ENCODE results near the gene GCNT2.

The GCNT2 gene

GRCh38 chr6:10531503-10531902 lies 10.4 kb downstream of the GCNT2 start:
- Histone ChIP-seq H3K4me2 (ENCODE audit: low read length) (no peak overlapping the region), H3K4me3 (ENCODE audit: low read depth, low read length) (no peak overlapping the region), H3K4me1 (no peaks in the 10 kb centered on the region), H3K36me3 (ENCODE audit: control insufficient read depth, insufficient read depth, low read length) (no peaks in the 10 kb centered on the region), H2AFZ (no peak overlapping the region), H3K27me3 (ENCODE audit: control insufficient read depth, insufficient read depth, low read length) (no peaks in the 10 kb centered on the region), H3K9ac (no peak overlapping the region), H3K9me3 (ENCODE audit: control insufficient read depth, low read length) (no peaks in the 10 kb centered on the region), H3K79me2 (no peaks in the 10 kb centered on the region), H3K27ac (no peak overlapping the region)
- TF ChIP-seq CTCF (IDR thresholded peaks at IDR 0.05): no peak

- Histone ChIP-seq H2AFZ (no peak overlapping the region), H3K9me3 (ENCODE audit: control insufficient read depth, low read length) (no peaks in the 10 kb centered on the region), H3K4me3 (ENCODE audit: low read depth, low read length) (no peak overlapping the region), H3K9ac (no peak overlapping the region), H3K4me1 (no peaks in the 10 kb centered on the region), H3K79me2 (no peaks in the 10 kb centered on the region), H3K27ac (no peak overlapping the region), H3K36me3 (ENCODE audit: control insufficient read depth, insufficient read depth, low read length) (no peaks in the 10 kb centered on the region), H3K27me3 (ENCODE audit: control insufficient read depth, insufficient read depth, low read length) (no peaks in the 10 kb centered on the region), H3K4me2 (ENCODE audit: low read length) (no peak overlapping the region)
- TF ChIP-seq CTCF (IDR thresholded peaks at IDR 0.05): no peak
Observed at GRCh38 chr6:10531942-10532341, 10.8 kb downstream of the GCNT2 start.

- Histone ChIP-seq H3K4me3 (ENCODE audit: low read depth, low read length) (no peak overlapping the region), H3K4me1 (no peaks in the 10 kb centered on the region)
Observed at GRCh38 chr6:10532392-10532791, 11.2 kb downstream of the GCNT2 start.

GRCh38 chr6:10534419-10534762 lies 13.2 kb downstream of the GCNT2 start:
- TF ChIP-seq CTCF (IDR thresholded peaks at IDR 0.05): no peak
- Histone ChIP-seq H3K27me3 (ENCODE audit: control insufficient read depth, insufficient read depth, low read length) (no peaks in the 10 kb centered on the region), H3K27ac (no peak overlapping the region)

More at GRCh38 chr6:10532392-10532791, 11.2 kb downstream of the GCNT2 start:
- Histone ChIP-seq H3K27me3 (ENCODE audit: control insufficient read depth, insufficient read depth, low read length) (no peaks in the 10 kb centered on the region), H3K79me2 (no peaks in the 10 kb centered on the region), H2AFZ (no peak overlapping the region), H3K36me3 (ENCODE audit: control insufficient read depth, insufficient read depth, low read length) (no peaks in the 10 kb centered on the region), H3K9ac (no peak overlapping the region), H3K4me2 (ENCODE audit: low read length) (no peak overlapping the region), H3K27ac (no peak overlapping the region), H3K9me3 (ENCODE audit: control insufficient read depth, low read length) (no peaks in the 10 kb centered on the region)
- no peak for TF ChIP-seq CTCF (IDR thresholded peaks at IDR 0.05)

GRCh38 chr6:10535193-10535592 lies 14.0 kb downstream of the GCNT2 start:
- no peak overlapping the region for H3K9ac ChIP-seq
- no peaks in the 10 kb centered on the region for H3K9me3 ChIP-seq (ENCODE audit: control insufficient read depth, low read length)
- H3K27ac ChIP-seq: no peak overlapping the region
- H3K36me3 ChIP-seq (ENCODE audit: control insufficient read depth, insufficient read depth, low read length): no peaks in the 10 kb centered on the region
- no peaks in the 10 kb centered on the region for H3K79me2 ChIP-seq
- TF ChIP-seq CTCF (IDR thresholded peaks at IDR 0.05): no peak
- no peak overlapping the region for H2AFZ ChIP-seq
- no peak overlapping the region for H3K4me2 ChIP-seq (ENCODE audit: low read length)
- no peak overlapping the region for H3K4me3 ChIP-seq (ENCODE audit: low read depth, low read length)
- no peaks in the 10 kb centered on the region for H3K27me3 ChIP-seq (ENCODE audit: control insufficient read depth, insufficient read depth, low read length)
- no peaks in the 10 kb centered on the region for H3K4me1 ChIP-seq

More at GRCh38 chr6:10534419-10534762, 13.2 kb downstream of the GCNT2 start:
- H3K4me1 ChIP-seq: no peaks in the 10 kb centered on the region
- H3K4me3 ChIP-seq (ENCODE audit: low read depth, low read length): no peak overlapping the region
- H3K9me3 ChIP-seq (ENCODE audit: control insufficient read depth, low read length): no peaks in the 10 kb centered on the region
- no peaks in the 10 kb centered on the region for H3K79me2 ChIP-seq
- no peaks in the 10 kb centered on the region for H3K36me3 ChIP-seq (ENCODE audit: control insufficient read depth, insufficient read depth, low read length)
- H3K9ac ChIP-seq: no peak overlapping the region
- no peak overlapping the region for H2AFZ ChIP-seq
- H3K4me2 ChIP-seq (ENCODE audit: low read length): no peak overlapping the region

Measured in parathyroid adenoma (tissue), 2 donors.